HG03175 (cell line): ENCODE measurements around the gene MATN3.

ENCODE experiments used
- ATAC-seq: cut with Tn5 transposase; IDR thresholded peaks from one replicate; pipeline ENCODE4 v1.9.1; 2021; ENCODE audit warnings: mild to moderate bottlenecking, moderate library complexity; ENCODE audit not compliant: unreplicated experiment

MATN3 gene

DNA sequence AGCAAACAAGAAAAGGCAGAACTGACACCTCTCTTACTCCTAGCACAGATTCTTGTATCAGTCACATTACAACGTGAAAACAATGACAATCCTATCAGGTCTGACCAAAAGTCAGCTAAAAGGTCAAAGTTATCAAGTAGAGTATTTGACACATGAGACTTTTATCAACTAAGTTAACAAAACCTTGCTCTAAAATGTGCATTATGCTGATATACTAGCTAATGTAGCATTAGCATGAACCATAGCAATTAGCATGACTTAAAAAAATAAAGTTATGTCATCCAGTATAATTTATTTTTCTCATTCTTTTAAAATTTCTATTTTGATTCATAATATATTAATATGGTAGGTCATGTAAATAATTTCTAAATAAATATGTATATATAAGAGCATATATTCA lies 69.3 kb downstream of the MATN3 start:
- ATAC-seq = no peak

DNA sequence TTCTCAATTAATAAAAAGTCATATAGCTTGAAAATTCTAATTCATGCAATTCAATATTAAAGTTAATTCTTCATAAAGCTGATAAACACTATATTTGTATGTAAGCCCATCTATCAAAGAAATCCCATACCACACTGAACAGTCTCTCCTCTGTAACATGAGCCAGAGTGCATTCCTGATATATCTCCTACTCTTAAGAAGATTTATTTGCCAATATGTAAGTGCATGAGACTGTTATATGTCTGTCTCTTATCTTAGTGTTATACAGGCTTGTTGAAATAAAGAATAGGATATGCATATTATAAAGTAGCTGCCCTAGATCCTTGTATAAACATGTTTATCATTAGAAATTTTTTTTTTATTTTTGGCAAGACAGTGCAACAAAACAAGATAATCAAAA lies 70.3 kb downstream of the MATN3 start:
- ATAC-seq = no peak
